ENCODE data around the gene MAPKAPK5. TPM values are rescaled to one million over a fixed set of nuclear protein-coding genes. Genes with fewer than 3 reads are reported as not detected.

Gene MAPKAPK5
- total RNA-seq, 1 donor from 2014 or later, result 70.9 TPM

- Mint-ChIP-seq H3K4me3 (no peak overlapping the region), H3K27ac (no peak overlapping the region), H3K27me3 (ENCODE audit: low read depth) (no peaks in the 10 kb centered on the region), H3K9me3 (peaks cover 12% of the 10 kb centered on the region), H3K4me1 (no peaks in the 10 kb centered on the region), H3K36me3 (peaks cover 51% of the 10 kb centered on the region)
- no peak for TF ChIP-seq CTCF (IDR thresholded peaks at IDR 0.05; ENCODE audit: unreplicated experiment)
- no peak for DNase-seq (ENCODE audit: low spot score in 2 of 2, unreplicated experiment in 2 of 2)
Measured at GRCh38 chr12:111868676-111869588, 26.9 kb downstream of the MAPKAPK5 start.

GRCh38 chr12:111869671-111870070 is 27.6 kb downstream of the MAPKAPK5 start:
- no peak for DNase-seq (ENCODE audit: low spot score in 2 of 2, unreplicated experiment in 2 of 2)
- H3K27ac Mint-ChIP-seq, result no peak overlapping the region
- H3K4me3 Mint-ChIP-seq, result no peak overlapping the region
- H3K9me3 Mint-ChIP-seq, result peaks cover 12% of the 10 kb centered on the region
- no peaks in the 10 kb centered on the region for H3K27me3 Mint-ChIP-seq (ENCODE audit: low read depth)
- H3K36me3 Mint-ChIP-seq, result peaks cover 51% of the 10 kb centered on the region
- TF ChIP-seq CTCF (IDR thresholded peaks at IDR 0.05; ENCODE audit: unreplicated experiment), result no peak
- no peaks in the 10 kb centered on the region for H3K4me1 Mint-ChIP-seq

- H3K27ac Mint-ChIP-seq, result no peak overlapping the region
- peaks cover 12% of the 10 kb centered on the region for H3K9me3 Mint-ChIP-seq
- no peaks in the 10 kb centered on the region for H3K27me3 Mint-ChIP-seq (ENCODE audit: low read depth)
- peaks cover 53% of the 10 kb centered on the region for H3K36me3 Mint-ChIP-seq
- TF ChIP-seq CTCF (IDR thresholded peaks at IDR 0.05; ENCODE audit: unreplicated experiment), result no peak
- no peak overlapping the region for H3K4me3 Mint-ChIP-seq
- DNase-seq (ENCODE audit: low spot score in 2 of 2, unreplicated experiment in 2 of 2), result no peak
- H3K4me1 Mint-ChIP-seq, result no peaks in the 10 kb centered on the region
Measured at GRCh38 chr12:111870216-111870615, 28.2 kb downstream of the MAPKAPK5 start.

- Mint-ChIP-seq H3K4me1 (no peaks in the 10 kb centered on the region), H3K27ac (no peak overlapping the region), H3K36me3 (peaks cover 57% of the 10 kb centered on the region), H3K9me3 (peaks cover 12% of the 10 kb centered on the region), H3K27me3 (ENCODE audit: low read depth) (no peaks in the 10 kb centered on the region), H3K4me3 (no peak overlapping the region)
- no peak for TF ChIP-seq CTCF (IDR thresholded peaks at IDR 0.05; ENCODE audit: unreplicated experiment)
- DNase-seq (ENCODE audit: low spot score in 2 of 2, unreplicated experiment in 2 of 2), result no peak
Measured at GRCh38 chr12:111870706-111871105, 28.7 kb downstream of the MAPKAPK5 start.

- Mint-ChIP-seq H3K27me3 (ENCODE audit: low read depth) (no peaks in the 10 kb centered on the region), H3K4me1 (no peaks in the 10 kb centered on the region), H3K9me3 (peaks cover 12% of the 10 kb centered on the region), H3K36me3 (peaks cover 58% of the 10 kb centered on the region), H3K27ac (no peak overlapping the region), H3K4me3 (no peak overlapping the region)
- no peak for TF ChIP-seq CTCF (IDR thresholded peaks at IDR 0.05; ENCODE audit: unreplicated experiment)
- DNase-seq (ENCODE audit: low spot score in 2 of 2, unreplicated experiment in 2 of 2), result no peak
Measured at GRCh38 chr12:111873113-111873512, 31.1 kb downstream of the MAPKAPK5 start.

All from mesothelial cell of epicardium (in vitro differentiated cells).